Neural crest cell (in vitro differentiated cells): ENCODE measurements around the gene ADARB1. TPM values are rescaled to one million over a fixed set of nuclear protein-coding genes. Genes with fewer than 3 reads are reported as not detected.
"Not testable (repeated sequence)": the region's sequence is repeated elsewhere in the genome, so short reads cannot be mapped to it uniquely, and the experiment has no call there.

ENCODE experiments used
- DNase-seq: peaks from one replicate; pipeline ENCODE4 v3.0.0; 2021; ENCODE audit warnings: low read depth, mixed read lengths, low spot score
- H3K27ac Mint-ChIP-seq: one replicate; pipeline ENCODE4 v1.8.0; 2021; ENCODE audit warnings: mild to moderate bottlenecking, mixed read lengths; ENCODE audit not compliant: unreplicated experiment
- H3K27me3 Mint-ChIP-seq: 2 replicates; pipeline ENCODE4 v1.8.0; 2021; ENCODE audit warnings: low read depth, mild to moderate bottlenecking, mixed read lengths
- H3K36me3 Mint-ChIP-seq: 2 replicates; pipeline ENCODE4 v1.8.0; 2021; ENCODE audit warnings: low read depth, mild to moderate bottlenecking, mixed read lengths
- H3K4me1 Mint-ChIP-seq: 2 replicates; pipeline ENCODE4 v1.8.0; 2021; ENCODE audit warnings: mixed read lengths
- H3K4me3 Mint-ChIP-seq: one replicate; pipeline ENCODE4 v1.8.0; 2021; ENCODE audit warnings: mild to moderate bottlenecking, mixed read lengths
- H3K9me3 Mint-ChIP-seq: 2 replicates; pipeline ENCODE4 v1.8.0; 2021; ENCODE audit warnings: mixed read lengths
- total RNA-seq: library from RNA; stranded (reverse); gene quantifications from 2 replicates; pipeline ENCODE4 v1.2.1, GENCODE V29; 2021
- TF ChIP-seq, protein P1 (sequence below): fragments of 200-600 bp; sonication (generic); conservative IDR thresholded peaks from 2 replicates; pipeline ENCODE4 v1.5.0; 2021; ENCODE audit warnings: antibody characterized with exemption, mild to moderate bottlenecking

The ADARB1 gene
- total RNA-seq, 1 donor from 2014 or later: 21.0 TPM

DNA sequence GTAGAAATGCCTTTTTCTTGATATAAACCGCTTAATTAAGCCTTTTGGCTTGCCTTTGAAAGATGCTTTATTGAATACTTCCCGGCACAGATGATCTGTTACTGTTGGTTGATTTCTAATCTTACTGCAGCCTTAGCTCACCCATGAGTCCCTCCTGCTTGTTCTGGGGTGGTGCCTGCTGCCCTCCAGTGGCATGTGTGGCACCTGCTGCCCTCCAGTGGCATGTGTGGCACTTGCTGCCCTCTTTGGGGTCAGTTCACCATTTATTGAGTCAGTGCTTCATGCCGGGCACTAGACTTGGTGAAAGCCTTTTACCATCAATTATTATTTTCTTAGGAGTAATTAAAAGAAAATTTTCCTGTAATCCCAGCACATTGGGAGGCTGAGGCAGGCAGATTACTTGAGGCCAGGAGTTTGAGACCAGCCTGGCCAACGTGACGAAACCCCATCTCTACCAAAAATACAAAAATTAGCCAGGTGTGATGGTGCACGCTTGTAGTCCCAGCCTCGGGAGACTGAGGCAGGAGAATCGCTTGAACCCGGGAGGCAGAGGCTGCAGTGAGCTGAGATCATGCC is 54.3 kb downstream of the ADARB1 start:
- DNase-seq: peak; percentile 42
- no peaks in the 10 kb centered on the region for H3K27me3 Mint-ChIP-seq
- H3K4me1 Mint-ChIP-seq: no peaks in the 10 kb centered on the region
- no peaks in the 10 kb centered on the region for H3K9me3 Mint-ChIP-seq
- no peaks in the 10 kb centered on the region for H3K36me3 Mint-ChIP-seq
- TF ChIP-seq, protein P1, sequence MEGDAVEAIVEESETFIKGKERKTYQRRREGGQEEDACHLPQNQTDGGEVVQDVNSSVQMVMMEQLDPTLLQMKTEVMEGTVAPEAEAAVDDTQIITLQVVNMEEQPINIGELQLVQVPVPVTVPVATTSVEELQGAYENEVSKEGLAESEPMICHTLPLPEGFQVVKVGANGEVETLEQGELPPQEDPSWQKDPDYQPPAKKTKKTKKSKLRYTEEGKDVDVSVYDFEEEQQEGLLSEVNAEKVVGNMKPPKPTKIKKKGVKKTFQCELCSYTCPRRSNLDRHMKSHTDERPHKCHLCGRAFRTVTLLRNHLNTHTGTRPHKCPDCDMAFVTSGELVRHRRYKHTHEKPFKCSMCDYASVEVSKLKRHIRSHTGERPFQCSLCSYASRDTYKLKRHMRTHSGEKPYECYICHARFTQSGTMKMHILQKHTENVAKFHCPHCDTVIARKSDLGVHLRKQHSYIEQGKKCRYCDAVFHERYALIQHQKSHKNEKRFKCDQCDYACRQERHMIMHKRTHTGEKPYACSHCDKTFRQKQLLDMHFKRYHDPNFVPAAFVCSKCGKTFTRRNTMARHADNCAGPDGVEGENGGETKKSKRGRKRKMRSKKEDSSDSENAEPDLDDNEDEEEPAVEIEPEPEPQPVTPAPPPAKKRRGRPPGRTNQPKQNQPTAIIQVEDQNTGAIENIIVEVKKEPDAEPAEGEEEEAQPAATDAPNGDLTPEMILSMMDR: peak; percentile 69
- no peak overlapping the region for H3K27ac Mint-ChIP-seq
- H3K4me3 Mint-ChIP-seq: no peak overlapping the region

DNA sequence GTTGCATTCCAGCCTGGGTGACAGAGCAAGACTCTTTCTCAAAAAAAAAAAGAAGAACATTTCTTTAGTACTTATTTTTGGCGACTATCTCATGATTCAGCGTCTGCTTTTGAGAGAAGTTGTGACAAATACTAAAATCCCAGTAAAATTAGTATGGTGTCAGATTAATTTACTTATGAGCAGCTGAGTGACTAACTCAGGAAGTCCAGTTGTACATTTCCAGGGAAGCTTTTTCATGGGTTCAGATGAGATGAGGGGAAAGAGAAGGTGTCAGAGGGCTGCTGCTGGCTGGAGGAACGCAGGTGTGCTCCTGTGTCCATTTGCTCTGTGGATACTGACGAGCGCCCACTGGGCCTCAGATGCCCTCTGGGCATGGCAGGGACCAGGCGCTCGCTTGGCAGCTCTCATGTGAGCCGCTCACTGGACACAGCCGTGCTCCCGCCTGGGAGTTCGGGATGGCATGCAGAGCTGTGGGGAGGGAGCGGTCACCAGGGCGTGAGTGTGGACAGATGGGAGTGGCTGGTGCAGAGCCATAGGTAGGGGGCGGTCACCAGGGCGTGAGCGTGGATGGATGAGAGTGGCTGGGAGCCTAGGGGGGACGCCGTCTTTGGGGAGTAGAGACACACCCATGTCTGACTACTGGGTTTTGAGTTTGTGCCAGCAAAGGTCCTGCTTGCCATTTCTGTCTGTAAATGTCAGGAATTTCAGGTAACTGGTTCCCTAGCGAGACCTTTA is 55.0 kb downstream of the ADARB1 start:
- H3K36me3 Mint-ChIP-seq: no peaks in the 10 kb centered on the region
- no peaks in the 10 kb centered on the region for H3K9me3 Mint-ChIP-seq
- H3K4me3 Mint-ChIP-seq: no peak overlapping the region
- no peaks in the 10 kb centered on the region for H3K27me3 Mint-ChIP-seq
- no peaks in the 10 kb centered on the region for H3K4me1 Mint-ChIP-seq
- TF ChIP-seq, protein P1: no peak
- DNase-seq: no peak
- H3K27ac Mint-ChIP-seq: no peak overlapping the region

DNA sequence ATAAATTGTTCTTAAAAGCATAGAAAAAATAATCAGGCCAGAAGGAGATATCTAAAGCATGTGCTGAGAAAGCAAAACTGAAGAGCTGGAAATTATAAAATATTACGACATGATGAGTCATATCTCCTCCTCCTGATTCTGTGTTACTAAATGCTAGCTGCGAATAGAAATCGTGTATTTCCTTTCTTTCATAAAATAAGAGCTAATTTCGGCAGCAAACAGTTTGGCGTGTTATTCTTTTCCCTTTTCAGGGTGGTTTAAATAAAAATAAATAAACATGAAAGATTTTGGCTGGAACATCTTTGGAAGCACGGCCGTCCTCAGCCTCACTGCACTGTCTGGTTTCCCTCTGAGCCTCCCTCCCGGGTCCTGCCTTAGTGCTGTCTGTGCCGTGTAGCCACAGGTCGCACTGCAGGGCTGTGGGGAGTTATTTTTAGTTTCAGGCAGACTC is 56.0 kb downstream of the ADARB1 start:
- no peaks in the 10 kb centered on the region for H3K27me3 Mint-ChIP-seq
- H3K9me3 Mint-ChIP-seq: no peaks in the 10 kb centered on the region
- H3K27ac Mint-ChIP-seq: peak overlapping the region; percentile 28
- no peaks in the 10 kb centered on the region for H3K36me3 Mint-ChIP-seq
- H3K4me3 Mint-ChIP-seq: no peak overlapping the region
- H3K4me1 Mint-ChIP-seq: no peaks in the 10 kb centered on the region
- DNase-seq: no peak
- TF ChIP-seq, protein P1: no peak

DNA sequence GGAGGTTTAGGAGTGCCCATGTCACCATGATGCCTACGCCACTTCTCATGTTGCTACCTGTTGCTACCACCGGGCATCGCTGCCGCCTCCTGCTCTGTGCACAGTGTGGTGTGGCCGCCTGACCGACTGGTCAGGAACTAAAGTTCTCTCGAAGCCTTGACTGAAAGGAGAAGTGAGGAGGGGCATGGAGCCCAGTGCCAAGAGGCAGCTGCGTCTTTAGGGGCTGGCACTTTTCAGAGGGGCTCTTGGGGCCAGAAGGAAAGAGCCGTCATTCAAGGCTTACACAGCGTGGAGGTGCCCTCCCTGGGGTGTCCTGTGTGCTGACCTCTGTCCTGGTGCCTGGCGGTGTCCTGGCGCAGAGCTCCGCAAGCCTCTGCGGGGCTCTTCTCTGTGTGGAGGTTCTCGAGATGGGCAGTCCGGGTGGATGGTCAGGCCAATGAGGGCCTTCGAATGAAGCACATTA is 57.2 kb downstream of the ADARB1 start:
- Mint-ChIP-seq H3K27ac (no peak overlapping the region), H3K4me3 (no peak overlapping the region), H3K27me3 (no peaks in the 10 kb centered on the region), H3K36me3 (no peaks in the 10 kb centered on the region), H3K9me3 (no peaks in the 10 kb centered on the region), H3K4me1 (no peaks in the 10 kb centered on the region)
- TF ChIP-seq, protein P1: no peak
- no peak for DNase-seq

DNA sequence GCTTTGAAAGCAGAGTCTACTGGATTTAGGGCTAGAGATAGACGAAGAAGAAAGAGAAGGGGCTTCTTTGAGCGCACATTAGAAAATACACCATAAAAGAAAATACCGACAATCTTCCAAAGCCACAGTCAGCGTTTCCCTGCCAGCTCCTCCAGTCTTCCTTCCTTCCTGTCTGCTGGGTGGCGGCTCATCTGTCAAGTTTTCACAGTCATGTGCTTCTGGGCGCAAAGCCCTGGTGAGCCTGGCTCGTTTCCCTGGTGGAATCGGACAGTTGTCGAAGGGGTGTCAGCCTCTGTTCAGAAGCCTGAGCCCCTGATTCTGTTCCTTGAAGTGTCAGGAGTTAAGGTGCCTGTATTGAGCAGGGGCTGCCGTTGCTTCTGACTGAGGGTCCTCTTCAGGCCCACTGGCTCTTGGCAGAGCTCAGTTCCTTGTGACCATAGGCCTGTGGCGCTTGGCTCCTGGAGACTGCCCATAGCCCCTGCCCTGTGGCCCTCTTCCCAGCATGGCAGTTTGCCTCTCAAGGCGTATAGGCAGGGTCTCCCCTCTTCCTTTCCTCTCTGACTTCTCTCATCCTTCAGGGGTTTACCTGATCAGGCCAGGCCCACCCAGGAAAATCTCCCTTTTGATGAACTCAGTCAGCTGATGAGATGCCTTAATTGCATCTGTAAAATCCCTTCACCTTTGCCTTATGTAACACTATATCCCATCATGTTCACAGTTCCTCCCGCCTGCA is 58.6 kb downstream of the ADARB1 start:
- DNase-seq: no peak
- TF ChIP-seq, protein P1: no peak
- no peaks in the 10 kb centered on the region for H3K4me1 Mint-ChIP-seq
- no peaks in the 10 kb centered on the region for H3K27me3 Mint-ChIP-seq
- no peaks in the 10 kb centered on the region for H3K36me3 Mint-ChIP-seq
- no peak overlapping the region for H3K27ac Mint-ChIP-seq
- no peak overlapping the region for H3K4me3 Mint-ChIP-seq
- H3K9me3 Mint-ChIP-seq: no peaks in the 10 kb centered on the region

DNA sequence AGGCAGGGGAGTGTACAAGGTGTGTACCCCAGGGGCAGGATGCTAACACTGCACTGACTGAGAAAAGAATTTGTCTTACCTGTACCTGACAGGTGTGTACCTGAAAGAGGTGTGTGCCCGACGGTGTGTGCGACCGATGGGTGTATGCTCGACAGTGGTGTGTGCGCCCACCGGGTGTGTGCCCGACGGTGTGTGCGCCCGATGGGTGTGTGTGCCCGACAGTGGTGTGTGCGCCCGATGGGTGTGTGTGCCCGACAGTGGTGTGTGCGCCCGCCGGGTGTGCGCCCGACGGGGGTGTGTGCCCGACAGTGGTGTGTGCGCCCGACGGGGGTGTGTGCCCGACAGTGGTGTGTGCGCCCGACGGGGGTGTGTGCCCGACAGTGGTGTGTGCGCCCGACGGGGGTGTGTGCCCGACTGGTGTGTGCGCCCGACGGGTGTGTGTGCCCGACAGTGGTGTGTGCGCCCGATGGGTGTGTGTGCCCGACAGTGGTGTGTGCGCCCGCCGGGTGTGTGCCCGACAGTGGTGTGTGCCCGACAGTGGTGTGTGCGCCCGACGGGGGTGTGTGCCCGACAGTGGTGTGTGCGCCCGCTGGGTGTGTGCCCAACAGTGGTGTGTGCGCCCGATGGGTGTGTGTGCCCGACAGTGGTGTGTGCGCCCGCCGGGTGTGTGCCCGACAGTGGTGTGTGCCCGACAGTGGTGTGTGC is 59.3 kb downstream of the ADARB1 start:
- not testable (repeated sequence) for H3K4me1 Mint-ChIP-seq, DNase-seq, H3K27me3 Mint-ChIP-seq, H3K4me3 Mint-ChIP-seq, H3K27ac Mint-ChIP-seq, H3K36me3 Mint-ChIP-seq, H3K9me3 Mint-ChIP-seq
